ENCODE results near the gene NAT14.
"Not testable (repeated sequence)": the region's sequence is repeated elsewhere in the genome, so short reads cannot be mapped to it uniquely, and the experiment has no call there.

NAT14 gene

GRCh38 chr19:55484593-55485438 lies at the start of gene NAT14:
Gene NAT14, plus strand, starts transcription at chr19:55485188. Its CDS starts 521 bp downstream, at chr19:55485709.
- DNase-seq (ENCODE audit: low read depth), result no peak

- no peak for DNase-seq (ENCODE audit: low read depth)
These were observed 48.1 kb upstream of the NAT14 start for GRCh38 chr19:55436847-55437246.

- no peak for DNase-seq (ENCODE audit: low read depth)
These were observed 47.6 kb upstream of the NAT14 start for GRCh38 chr19:55437410-55437809.

GRCh38 chr19:55439052-55439451 lies 45.9 kb upstream of the NAT14 start:
- DNase-seq (ENCODE audit: low read depth), result no peak

GRCh38 chr19:55440411-55441105 lies 44.4 kb upstream of the NAT14 start:
- DNase-seq (ENCODE audit: low read depth), result no peak

GRCh38 chr19:55441319-55441691 lies 43.7 kb upstream of the NAT14 start:
- DNase-seq (ENCODE audit: low read depth), result no peak

- no peak for DNase-seq (ENCODE audit: low read depth)
These were observed 43.2 kb upstream of the NAT14 start for GRCh38 chr19:55441692-55442321.

GRCh38 chr19:55442372-55442961 lies 42.5 kb upstream of the NAT14 start:
- no peak for DNase-seq (ENCODE audit: low read depth)

- no peak for DNase-seq (ENCODE audit: low read depth)
These were observed 41.8 kb upstream of the NAT14 start, which contains the start of gene SHISA7 for GRCh38 chr19:55443045-55443823. Gene SHISA7, minus strand, starts transcription at chr19:55443300. Its CDS starts 437 bp downstream, at chr19:55442863.

GRCh38 chr19:55443824-55444480 lies 41.0 kb upstream of the NAT14 start:
- DNase-seq (ENCODE audit: low read depth), result no peak

- no peak for DNase-seq (ENCODE audit: low read depth)
These were observed 40.3 kb upstream of the NAT14 start for GRCh38 chr19:55444646-55445045.

GRCh38 chr19:55446060-55446459 lies 38.9 kb upstream of the NAT14 start:
- no peak for DNase-seq (ENCODE audit: low read depth)

- no peak for DNase-seq (ENCODE audit: low read depth)
These were observed 37.4 kb upstream of the NAT14 start for GRCh38 chr19:55447421-55448174.

GRCh38 chr19:55448175-55448490 lies 36.9 kb upstream of the NAT14 start:
- not testable (repeated sequence) for DNase-seq (ENCODE audit: low read depth)

GRCh38 chr19:55449469-55449868 lies 35.5 kb upstream of the NAT14 start:
- DNase-seq (ENCODE audit: low read depth), result no peak

- DNase-seq (ENCODE audit: low read depth), result no peak
These were observed 33.6 kb upstream of the NAT14 start for GRCh38 chr19:55451163-55451964.

GRCh38 chr19:55451965-55452748 lies 32.8 kb upstream of the NAT14 start:
- no peak for DNase-seq (ENCODE audit: low read depth)

- no peak for DNase-seq (ENCODE audit: low read depth)
These were observed 32.1 kb upstream of the NAT14 start for GRCh38 chr19:55452749-55453346.

Measured in GM04504 (cell line).